Progenitor cell of endocrine pancreas (in vitro differentiated cells): ENCODE data around the gene HERC3. TPM values are rescaled to one million over a fixed set of nuclear protein-coding genes. Genes with fewer than 3 reads are reported as not detected.

Source experiments
- DNase-seq: peaks from one replicate; pipeline ENCODE4 v3.0.0; 2021; ENCODE audit warnings: low spot score; ENCODE audit not compliant: unreplicated experiment
- H3K27ac Mint-ChIP-seq: 2 replicates; pipeline ENCODE4 v1.8.0; 2021; ENCODE audit warnings: mild to moderate bottlenecking, moderate library complexity, mixed read lengths
- H3K27me3 Mint-ChIP-seq: 2 replicates; pipeline ENCODE4 v1.8.0; 2021; ENCODE audit warnings: mixed read lengths
- H3K36me3 Mint-ChIP-seq: 2 replicates; pipeline ENCODE4 v1.8.0; 2022; ENCODE audit warnings: mixed read lengths; ENCODE audit not compliant: insufficient read depth
- H3K4me1 Mint-ChIP-seq: 2 replicates; pipeline ENCODE4 v1.8.0; 2021; ENCODE audit warnings: low read depth, mixed read lengths
- H3K4me3 Mint-ChIP-seq: 2 replicates; pipeline ENCODE4 v1.8.0; 2021; ENCODE audit warnings: low read depth, mild to moderate bottlenecking, moderate library complexity, mixed read lengths
- H3K9me3 Mint-ChIP-seq: 2 replicates; pipeline ENCODE4 v1.8.0; 2021; ENCODE audit warnings: low read depth, mixed read lengths
- CTCF ChIP-seq: fragments of 200-600 bp; sonication (generic); IDR thresholded peaks from one replicate; pipeline ENCODE4 v1.5.0; 2021; ENCODE audit warnings: antibody characterized with exemption, mild to moderate bottlenecking; ENCODE audit not compliant: unreplicated experiment
- total RNA-seq: library from RNA; stranded (reverse); gene quantifications from 2 replicates; pipeline ENCODE4 v1.2.1, GENCODE V29; 2021

The HERC3 gene
- total RNA-seq, 1 donor from 2014 or later: 7.1 TPM

- no peak for DNase-seq
- Mint-ChIP-seq H3K27ac (no peak overlapping the region), H3K4me3 (no peak overlapping the region), H3K9me3 (no peaks in the 10 kb centered on the region), H3K36me3 (peaks cover 34% of the 10 kb centered on the region), H3K4me1 (no peaks in the 10 kb centered on the region), H3K27me3 (no peaks in the 10 kb centered on the region)
- TF ChIP-seq CTCF: no peak
Observed at GRCh38 chr4:88747351-88747750, 155.1 kb downstream of the HERC3 start.

- peaks cover 15% of the 10 kb centered on the region for H3K4me1 Mint-ChIP-seq
- no peak for TF ChIP-seq CTCF
- peaks cover 33% of the 10 kb centered on the region for H3K36me3 Mint-ChIP-seq
- H3K27ac Mint-ChIP-seq: no peak overlapping the region
- H3K4me3 Mint-ChIP-seq: no peak overlapping the region
- no peaks in the 10 kb centered on the region for H3K9me3 Mint-ChIP-seq
- H3K27me3 Mint-ChIP-seq: no peaks in the 10 kb centered on the region
- no peak for DNase-seq
Observed at GRCh38 chr4:88750369-88750768, 158.1 kb downstream of the HERC3 start.

GRCh38 chr4:88751258-88752075, 159.2 kb downstream of the HERC3 start:
- Mint-ChIP-seq H3K36me3 (peaks cover 30% of the 10 kb centered on the region), H3K9me3 (no peaks in the 10 kb centered on the region), H3K27ac (no peak overlapping the region), H3K27me3 (no peaks in the 10 kb centered on the region), H3K4me1 (peaks cover 15% of the 10 kb centered on the region), H3K4me3 (no peak overlapping the region)
- TF ChIP-seq CTCF: no peak
- no peak for DNase-seq

GRCh38 chr4:88752076-88752463, 159.8 kb downstream of the HERC3 start:
- TF ChIP-seq CTCF: no peak
- Mint-ChIP-seq H3K9me3 (no peaks in the 10 kb centered on the region), H3K27ac (no peak overlapping the region), H3K4me1 (peaks cover 15% of the 10 kb centered on the region), H3K36me3 (peaks cover 27% of the 10 kb centered on the region), H3K4me3 (no peak overlapping the region), H3K27me3 (no peaks in the 10 kb centered on the region)
- no peak for DNase-seq

GRCh38 chr4:88752754-88753153, 160.5 kb downstream of the HERC3 start:
- Mint-ChIP-seq H3K4me1 (peaks cover 17% of the 10 kb centered on the region), H3K9me3 (no peaks in the 10 kb centered on the region), H3K27ac (no peak overlapping the region), H3K4me3 (no peak overlapping the region), H3K36me3 (peaks cover 23% of the 10 kb centered on the region), H3K27me3 (no peaks in the 10 kb centered on the region)
- TF ChIP-seq CTCF: no peak
- no peak for DNase-seq
